Endothelial cell of umbilical vein (primary cell): ENCODE data around the gene CTSL. TPM values are rescaled to one million over a fixed set of nuclear protein-coding genes. Genes with fewer than 3 reads are reported as not detected.

Source experiments
- BruUV-seq: library from RNA; stranded (reverse); fragments of 400-500 nt; replicated peaks from 2 replicates; lab custom pipeline; 2021; lab: Mats Ljungman, UMichigan
- CTCF ChIA-PET: fragments of 300-600, 350-600 bp; sonication (Branson Sonifier 250); formaldehyde crosslinking; loops from one replicate; lab custom pipeline; 2021; ENCODE audit warnings: antibody characterized with exemption, inconsistent platforms; lab: Charles Lee
- POLR2A ChIA-PET: fragments of 300-600, 350-600 bp; sonication (Branson Sonifier 250); formaldehyde crosslinking; loops from one replicate; lab custom pipeline; 2021; ENCODE audit warnings: antibody characterized with exemption, inconsistent platforms; lab: Charles Lee
- DNase-seq: peaks from one replicate; pipeline ENCODE4 v3.0.0-alpha.2; 2011; ENCODE audit warnings: low read depth, low spot score
- FAIRE-seq: peaks from 2 replicates; lab custom pipeline; 2011; peaks lifted over from hg19 to GRCh38; lab: Jason Lieb, UNC
- H2AFZ ChIP-seq: 2 replicates; pipeline ENCODE4 v1.6.0; 2012; ENCODE audit warnings: low read depth, low read length, control low read depth, inconsistent platforms
- H3K27ac ChIP-seq: 2 replicates; pipeline ENCODE4 v1.5.1; 2011; ENCODE audit warnings: low read depth, mild to moderate bottlenecking, control low read depth, low read length, moderate library complexity; ENCODE audit not compliant: insufficient read depth
- H3K27me3 ChIP-seq, 2 experiments: 2 replicates each; pipeline versions ENCODE4 v1.6.0 to v1.6.1; 2011; ENCODE audit warnings: low read length in 2 of 2, mixed read lengths in 1 of 2; ENCODE audit not compliant: control insufficient read depth in 2 of 2, insufficient read depth in 2 of 2
- H3K36me3 ChIP-seq, 2 experiments: 2 replicates in 1 of 2; 3 replicates in 1 of 2; pipeline ENCODE4 v1.5.1; 2011; ENCODE audit warnings: low read length in 2 of 2, mild to moderate bottlenecking in 1 of 2, moderate library complexity in 1 of 2; ENCODE audit not compliant: control insufficient read depth in 2 of 2, insufficient read depth in 2 of 2; ENCODE audit errors: extremely low read depth in 1 of 2
- H3K4me1 ChIP-seq: 3 replicates; pipeline ENCODE4 v1.5.1; 2011; ENCODE audit warnings: mild to moderate bottlenecking, low read length; ENCODE audit not compliant: control insufficient read depth, insufficient read depth; ENCODE audit errors: extremely low read depth
- H3K4me2 ChIP-seq: 2 replicates; pipeline ENCODE4 v1.6.1; 2011; ENCODE audit warnings: low read length, control low read depth, mixed read lengths; ENCODE audit not compliant: insufficient read depth
- H3K4me3 ChIP-seq, 3 experiments: fragments of 200-600 bp in 1 of 3; sonication (generic), shearing (Covaris generic) in 1 of 3; replicated peaks in 1 of 3; 2 replicates each; pipeline ENCODE4 v1.5.1; 2011 to 2016; ENCODE audit warnings: control low read depth in 3 of 3, low read length in 3 of 3, mild to moderate bottlenecking in 2 of 3, inconsistent platforms in 1 of 3, low read depth in 1 of 3, moderate library complexity in 1 of 3; ENCODE audit not compliant: insufficient read depth in 1 of 3
- H3K79me2 ChIP-seq: 2 replicates; pipeline ENCODE4 v1.6.0; 2012; ENCODE audit warnings: low read length, inconsistent platforms; ENCODE audit not compliant: control insufficient read depth, insufficient read depth
- H3K9ac ChIP-seq: replicated peaks from 2 replicates; pipeline ENCODE3; 2011; ENCODE audit warnings: low read length, control low read depth; ENCODE audit not compliant: insufficient read depth; ENCODE audit errors: extremely low read depth
- H3K9me1 ChIP-seq: replicated peaks from 3 replicates; pipeline ENCODE4 v1.6.0; 2011; ENCODE audit warnings: mild to moderate bottlenecking, low read length; ENCODE audit not compliant: control insufficient read depth, insufficient read depth; ENCODE audit errors: extremely low read depth
- H3K9me3 ChIP-seq: replicated peaks from 2 replicates; pipeline ENCODE4 v1.5.1; 2012; ENCODE audit warnings: low read length, inconsistent platforms; ENCODE audit not compliant: control insufficient read depth, insufficient read depth
- H4K20me1 ChIP-seq: replicated peaks from 2 replicates; pipeline ENCODE3; 2011; ENCODE audit warnings: mild to moderate bottlenecking, low read length; ENCODE audit not compliant: control insufficient read depth, insufficient read depth; ENCODE audit errors: extremely low read depth
- CTCF ChIP-seq, 2 donors: IDR thresholded peaks; 1 replicate in 1 of 2; 2 replicates in 1 of 2; pipeline ENCODE4 v1.5.1; 2011; ENCODE audit warnings: low read length in 2 of 2, mild to moderate bottlenecking in 2 of 2, moderate library complexity in 2 of 2, control low read depth in 1 of 2, inconsistent platforms in 1 of 2, low read depth in 1 of 2; ENCODE audit not compliant: insufficient read depth in 1 of 2; ENCODE audit errors: extremely low read depth in 1 of 2
- EZH2 ChIP-seq: IDR thresholded peaks from 2 replicates; pipeline ENCODE4 v1.6.1; 2012; ENCODE audit warnings: borderline replicate concordance, low read depth, mild to moderate bottlenecking, moderate library complexity, low read length, inconsistent platforms; ENCODE audit not compliant: severe bottlenecking
- FOS ChIP-seq: IDR thresholded peaks from 2 replicates; pipeline ENCODE4 v1.6.1; 2011; ENCODE audit warnings: mild to moderate bottlenecking, low read length, moderate library complexity, borderline replicate concordance; ENCODE audit not compliant: insufficient read depth
- GATA2 ChIP-seq: IDR thresholded peaks from 2 replicates; pipeline ENCODE4 v1.7.0; 2011; ENCODE audit warnings: low read depth, mild to moderate bottlenecking, moderate library complexity, mixed read lengths, low read length; ENCODE audit not compliant: insufficient read length, insufficient read depth
- JUN ChIP-seq: IDR thresholded peaks from 2 replicates; pipeline ENCODE4 v1.6.1; 2011; ENCODE audit warnings: borderline replicate concordance, low read depth; ENCODE audit not compliant: insufficient read length, insufficient read depth
- MYC ChIP-seq: IDR thresholded peaks from one replicate; pipeline ENCODE4 v1.6.1; 2011; ENCODE audit warnings: mild to moderate bottlenecking, low read depth, low read length
- POLR2A ChIP-seq: IDR thresholded peaks from 2 replicates; pipeline ENCODE4 v1.6.1; 2012; ENCODE audit warnings: low read depth, mild to moderate bottlenecking, control low read depth, low read length
- POLR2AphosphoS5 ChIP-seq: IDR thresholded peaks from 2 replicates; pipeline ENCODE4 v1.6.1; 2012; ENCODE audit warnings: low read depth, mild to moderate bottlenecking, control low read depth, low read length, moderate library complexity; ENCODE audit not compliant: insufficient read depth
- dilution Hi-C: fragments of 300-500 bp; cut with MboI; formaldehyde crosslinking; loops from one replicate; pipeline ENCODE4 v1.15.0; 2019; ENCODE audit warnings: low sequenced_read_pairs; ENCODE audit not compliant: extremely low pct_ligation_motif_present
- intact Hi-C: fragments of 100-400 bp; cut with micrococcal nuclease; formaldehyde crosslinking; loops from one replicate; pipeline ENCODE4 v1.10.0; 2022
- polyA plus RNA-seq, 4 experiments: library from polyadenylated mRNA; depleted of rRNA in 3 of 4; stranded (reverse) in 3 of 4; unstranded in 1 of 4; fragments of >200 nt; gene quantifications; 2 replicates each; pipeline versions ENCODE4 v1.2.1 to v1.2.3, GENCODE V29; 2011 to 2012; ENCODE audit warnings: missing spikeins in 1 of 4
- total RNA-seq: library from RNA; stranded (reverse); gene quantifications from 2 replicates; pipeline ENCODE4 v1.2.3, GENCODE V29; 2021
- TF ChIP-seq, protein P1 (sequence below): IDR thresholded peaks from 2 replicates; pipeline ENCODE4 v1.6.1; 2011; ENCODE audit not compliant: insufficient read depth, insufficient read length

CTSL gene
- total and polyA plus RNA-seq, 2 donors (not counting 3 experiments of a cell fraction or from before 2014, with no cell fraction given): 98.4 to 107 TPM

DNA sequence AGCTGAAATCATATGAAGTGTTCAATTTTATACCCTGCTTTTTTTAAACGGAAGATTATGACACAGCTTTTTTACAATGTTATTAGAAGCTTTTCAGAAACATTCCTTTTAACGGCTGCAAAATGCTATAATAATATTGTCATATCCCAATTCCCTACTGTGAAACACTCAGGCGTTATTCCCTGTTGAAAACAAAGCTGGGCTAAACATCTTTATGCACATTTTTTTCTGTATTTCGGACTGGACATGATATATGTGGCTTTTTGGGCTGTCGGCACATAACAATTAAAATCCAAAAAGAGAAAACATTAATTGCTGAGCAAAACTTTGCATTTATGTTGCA lies 12.0 kb upstream of the CTSL start:
- Histone ChIP-seq H2AFZ (no peak overlapping the region), H3K9ac (peak overlapping the region; percentile 68), H3K27ac (peak overlapping the region; percentile 93), H3K36me3 (peaks cover 0 to 7% of the 10 kb centered on the region in 2 experiments), H3K9me1 (no peaks in the 10 kb centered on the region), H3K4me1 (peaks cover 29% of the 10 kb centered on the region), H3K9me3 (no peaks in the 10 kb centered on the region), H3K4me2 (peak overlapping the region; percentile 71), H4K20me1 (no peaks in the 10 kb centered on the region), H3K27me3 (no peaks in the 10 kb centered on the region), H3K4me3 (peak overlapping the region in 1 of 3 experiments; percentile 20), H3K79me2 (no peaks in the 10 kb centered on the region)
- intact Hi-C loops: loop anchor here (1.0 to 10.0 kb wide), 4 partner anchors 11 to 671 kb away; partner anchors contain the start of gene SPIN1
- TF ChIP-seq FOS: no peak
- TF ChIP-seq EZH2: no peak
- no peak for TF ChIP-seq JUN
- TF ChIP-seq, protein P1, sequence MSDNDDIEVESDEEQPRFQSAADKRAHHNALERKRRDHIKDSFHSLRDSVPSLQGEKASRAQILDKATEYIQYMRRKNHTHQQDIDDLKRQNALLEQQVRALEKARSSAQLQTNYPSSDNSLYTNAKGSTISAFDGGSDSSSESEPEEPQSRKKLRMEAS: no peak
- no peak for TF ChIP-seq POLR2AphosphoS5
- no peak for TF ChIP-seq GATA2
- no peak for TF ChIP-seq POLR2A
- no peak for TF ChIP-seq MYC
- TF ChIP-seq CTCF (IDR thresholded peaks at IDR 0.05; ENCODE audit: extremely low read depth in 1 of 2, insufficient read depth in 1 of 2, low read depth in 1 of 2, low read length in 2 of 2): no peak
- DNase-seq: no peak
- dilution Hi-C loops: no loop called here
- FAIRE-seq: no peak
- CTCF ChIA-PET: interaction anchor here (0.9 to 2.1 kb wide), 4 partner anchors 8 to 51 kb away, joined by 3 to 24 read pairs (median 9); partner anchors contain the start of gene CTSL
- BruUV-seq: no TSS peak
- POLR2A ChIA-PET: interaction anchor here (2.4 kb wide), 1 partner anchor 12 kb away, joined by 15 read pairs; the partner anchor contains the start of gene CTSL
